GM21367 (cell line): Measurements from ENCODE around the gene SNX27.
"Not testable (repeated sequence)": the region's sequence is repeated elsewhere in the genome, so short reads cannot be mapped to it uniquely, and the experiment has no call there.

Experiments
- ATAC-seq: cut with Tn5 transposase; IDR thresholded peaks from one replicate; pipeline ENCODE4 v1.9.1; 2021; ENCODE audit not compliant: unreplicated experiment

Gene SNX27

GRCh38 chr1:151638074-151638775 is 26.4 kb downstream of the SNX27 start:
- ATAC-seq = no peak

GRCh38 chr1:151638812-151639211 is 27.0 kb downstream of the SNX27 start:
- no peak for ATAC-seq

- no peak for ATAC-seq
Observed at GRCh38 chr1:151639466-151639865, 27.6 kb downstream of the SNX27 start.

DNA sequence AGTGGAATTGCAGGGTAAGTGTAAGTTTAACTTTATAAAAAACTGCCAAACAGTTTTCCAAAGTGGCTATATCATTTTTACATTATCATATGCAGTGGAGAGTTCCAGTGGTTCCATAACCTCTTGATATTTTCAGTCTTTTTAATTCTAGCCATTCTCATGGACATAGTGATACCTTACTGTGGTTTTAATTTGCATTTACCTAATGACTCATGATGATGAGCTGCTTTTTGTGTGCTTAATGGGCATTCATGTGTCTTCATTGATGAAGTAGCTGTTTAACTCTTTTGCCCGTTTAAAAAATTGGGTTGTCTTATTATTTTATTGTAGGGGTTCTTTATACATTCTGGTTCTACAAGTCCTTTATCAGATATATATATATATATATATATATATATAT is 29.4 kb downstream of the SNX27 start:
- no peak for ATAC-seq

GRCh38 chr1:151643085-151643484 is 31.2 kb downstream of the SNX27 start:
- not testable (repeated sequence) for ATAC-seq

- no peak for ATAC-seq
Observed at GRCh38 chr1:151644001-151644400, 32.2 kb downstream of the SNX27 start.

DNA sequence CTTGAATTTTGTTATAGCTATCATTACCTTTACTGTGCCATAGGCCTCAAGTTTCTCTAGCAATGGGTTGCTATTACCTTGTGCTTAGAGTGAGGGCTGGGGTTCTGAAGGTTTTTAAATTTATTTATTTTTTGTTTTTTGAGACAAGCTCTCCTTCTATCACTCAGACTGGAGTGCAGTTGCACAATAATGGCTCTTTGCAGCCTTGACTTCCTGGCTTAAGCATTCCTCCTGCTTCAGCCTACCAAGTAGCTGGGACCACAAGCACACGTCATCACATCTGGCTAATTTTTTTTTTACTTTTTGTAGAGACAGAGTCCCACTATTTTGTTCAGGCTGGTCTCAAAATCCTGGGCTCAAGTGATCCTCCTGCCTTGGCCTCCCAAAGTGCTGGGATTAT is 41.5 kb downstream of the SNX27 start:
- ATAC-seq = no peak

DNA sequence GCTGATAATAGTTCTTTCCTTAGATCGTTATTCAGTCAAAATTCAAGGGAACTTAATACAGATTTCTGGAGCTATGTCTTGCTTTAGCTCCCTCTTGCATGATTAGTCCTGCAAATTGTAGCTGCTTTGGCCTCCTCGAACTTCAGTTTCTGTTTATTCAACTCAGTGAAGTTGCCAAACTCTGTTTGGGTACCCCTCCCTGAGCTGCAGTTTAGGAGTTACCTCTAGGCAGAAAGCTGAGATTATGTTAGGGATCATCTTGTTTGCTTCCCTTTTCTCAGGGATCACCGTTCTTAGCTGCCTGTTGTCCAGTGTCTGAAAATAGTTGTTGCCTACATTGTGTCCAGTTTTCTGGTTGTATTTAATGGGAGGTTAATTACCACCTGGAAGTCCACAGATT is 43.5 kb downstream of the SNX27 start:
- ATAC-seq = no peak

GRCh38 chr1:151661751-151662150 is 49.9 kb downstream of the SNX27 start:
- no peak for ATAC-seq

- ATAC-seq = no peak
Observed at GRCh38 chr1:151668090-151668489, 56.2 kb downstream of the SNX27 start.

- ATAC-seq = not testable (repeated sequence)
Observed at GRCh38 chr1:151670036-151670675, 58.3 kb downstream of the SNX27 start.

GRCh38 chr1:151673407-151673806 is 61.6 kb downstream of the SNX27 start:
- ATAC-seq = no peak

DNA sequence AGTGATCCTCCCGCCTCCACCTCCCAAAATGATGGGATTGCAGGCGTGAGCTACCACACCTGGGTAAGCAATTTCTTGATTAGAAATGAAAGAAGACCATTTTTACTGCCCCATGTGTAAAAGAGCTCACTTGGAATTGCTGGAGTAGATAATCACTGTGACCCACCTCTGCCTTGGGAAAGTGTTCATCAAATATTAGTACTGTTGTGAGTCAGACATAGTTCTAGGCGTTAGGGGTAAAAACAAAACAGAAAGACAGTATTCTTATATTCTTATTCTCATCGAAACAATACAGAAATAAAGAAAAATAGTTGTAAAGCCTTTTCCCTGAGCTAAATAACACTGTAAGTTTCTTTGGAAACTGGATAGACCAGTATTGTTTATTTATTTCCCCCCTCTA is 68.5 kb downstream of the SNX27 start:
- no peak for ATAC-seq

DNA sequence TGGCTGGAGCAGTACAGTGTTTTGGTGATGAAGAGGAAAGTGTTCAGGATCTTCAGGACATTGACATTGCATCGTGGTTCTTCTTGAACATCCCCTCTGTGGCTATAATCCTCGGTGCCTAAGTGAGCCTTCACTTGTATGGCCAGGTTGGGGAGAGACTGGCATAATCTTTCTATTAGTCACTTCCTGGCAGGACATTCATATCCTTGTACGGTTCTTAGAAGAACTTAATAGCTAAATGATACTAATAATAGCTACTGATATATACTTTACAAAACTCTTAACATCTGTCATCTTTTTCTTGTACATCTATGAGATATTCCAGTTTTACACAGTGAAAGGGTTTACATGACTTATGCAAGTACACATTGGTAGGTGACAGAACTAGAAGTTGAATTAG is 69.0 kb downstream of the SNX27 start:
- no peak for ATAC-seq

DNA sequence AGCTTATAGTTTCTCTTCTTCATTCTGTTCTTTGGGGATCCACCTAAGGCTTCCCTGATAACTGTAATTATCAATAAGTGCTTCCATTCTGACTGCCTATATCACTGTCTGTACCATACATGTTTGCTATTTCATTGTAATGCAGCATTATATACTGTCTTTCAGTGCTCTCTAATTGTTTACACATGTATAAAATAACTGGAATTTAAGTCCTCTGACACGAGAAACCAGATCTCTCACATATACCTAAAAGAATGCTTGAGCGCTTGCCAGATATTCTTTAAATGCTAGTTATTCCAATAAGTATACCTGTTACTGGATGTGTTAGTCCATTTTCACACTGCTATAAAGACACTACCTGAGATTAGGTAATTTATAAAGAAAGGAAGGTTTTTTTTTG is 70.1 kb downstream of the SNX27 start:
- no peak for ATAC-seq

DNA sequence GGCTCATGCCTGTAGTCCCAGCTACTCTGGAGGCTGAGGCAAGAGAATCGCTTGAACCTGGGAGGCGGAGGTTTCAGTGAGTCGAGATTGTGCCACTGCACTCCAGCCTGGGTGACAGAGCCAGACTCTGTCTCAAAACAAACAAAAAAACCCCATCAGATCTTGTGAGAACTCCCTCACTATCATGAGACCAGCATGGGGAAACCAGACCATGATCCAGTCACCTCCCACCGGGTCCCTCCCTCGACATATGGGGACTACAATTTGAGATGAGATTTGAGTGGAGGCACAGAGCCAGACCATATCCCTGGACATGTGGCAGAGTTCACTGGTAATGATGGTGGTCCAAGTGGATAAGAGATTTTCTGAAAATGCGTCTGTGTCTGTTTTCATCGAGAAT is 71.1 kb downstream of the SNX27 start:
- not testable (repeated sequence) for ATAC-seq

- ATAC-seq = no peak
Observed at GRCh38 chr1:151684128-151684527, 72.3 kb downstream of the SNX27 start.

GRCh38 chr1:151686561-151686960 is 74.7 kb downstream of the SNX27 start:
- no peak for ATAC-seq

DNA sequence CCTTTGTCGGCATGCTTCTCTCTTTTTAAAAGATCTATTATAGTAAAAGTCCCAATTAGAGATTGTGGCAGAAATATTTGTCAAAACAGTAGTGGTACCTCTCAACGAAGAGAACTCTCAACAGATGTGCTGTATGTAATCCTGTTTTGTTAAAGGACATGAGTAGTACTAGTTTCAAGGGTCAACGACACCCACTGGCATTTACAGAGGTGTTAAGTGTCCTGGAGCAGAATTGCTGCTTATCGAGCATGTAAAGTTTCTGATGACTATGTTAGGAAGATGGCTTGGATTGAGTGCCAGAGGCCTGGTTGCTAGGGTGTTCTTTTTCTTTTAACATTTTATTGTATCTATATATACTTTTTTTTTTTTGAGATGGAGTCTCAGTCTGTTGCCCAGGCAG is 77.6 kb downstream of the SNX27 start:
- ATAC-seq = no peak

GRCh38 chr1:151692226-151692625 is 80.4 kb downstream of the SNX27 start:
- no peak for ATAC-seq

DNA sequence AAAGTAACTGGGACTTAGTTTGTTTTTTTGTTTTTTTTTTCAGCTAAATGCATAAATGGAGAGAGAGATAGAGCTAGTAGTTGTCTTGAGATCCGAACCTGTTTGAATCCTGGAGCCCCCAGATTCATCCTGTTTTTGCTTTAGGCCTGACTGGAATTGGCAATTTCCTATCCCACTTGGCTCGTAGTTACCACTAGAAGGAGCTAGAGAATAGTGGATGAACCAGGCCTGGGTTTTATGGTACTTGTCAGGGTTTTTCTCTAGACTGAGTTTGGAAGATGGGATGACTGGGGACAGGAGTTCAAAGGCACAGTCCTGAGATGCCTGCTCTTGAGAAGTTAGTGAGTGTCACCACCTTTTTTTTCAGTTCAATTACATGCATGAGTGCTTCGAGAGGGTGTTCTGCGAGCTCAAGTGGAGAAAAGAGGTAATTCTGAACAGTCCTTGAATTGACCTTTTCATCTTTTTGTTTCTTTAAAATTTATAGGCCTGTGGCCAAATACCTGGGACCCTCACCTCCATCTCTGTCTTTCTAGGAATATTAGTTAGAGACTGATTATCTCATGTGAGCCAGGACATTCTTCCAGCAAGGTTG is 81.3 kb downstream of the SNX27 start:
- no peak for ATAC-seq

GRCh38 chr1:151701515-151701914 is 89.7 kb downstream of the SNX27 start:
- ATAC-seq = no peak
